Stimulated activated CD8-positive, alpha-beta memory T cell treated with anti-CD3 and anti-CD28 coated beads, Interleukin-15, amount 100 ng/mL, for 4 hours (primary cell): Measurements from ENCODE around the gene MTHFSD.

ENCODE experiments used
- DNase-seq, 2 donors: peaks; one replicate each; pipeline ENCODE4 v3.0.0-alpha.2; 2020; ENCODE audit warnings: low read depth in 2 of 2

Gene MTHFSD

GRCh38 chr16:86550281-86550680, 4.8 kb downstream of the MTHFSD start:
- DNase-seq = no peak

- no peak for DNase-seq
These were observed 5.2 kb downstream of the MTHFSD start for GRCh38 chr16:86549893-86550190.

GRCh38 chr16:86549076-86549892, 5.8 kb downstream of the MTHFSD start:
- DNase-seq = no peak

- DNase-seq = no peak
These were observed 7.7 kb downstream of the MTHFSD start for GRCh38 chr16:86547286-86547685.

- no peak for DNase-seq
These were observed 8.4 kb downstream of the MTHFSD start for GRCh38 chr16:86546638-86547013.

- DNase-seq = no peak
These were observed 8.9 kb downstream of the MTHFSD start for GRCh38 chr16:86545954-86546637.

- DNase-seq = no peak
These were observed 9.6 kb downstream of the MTHFSD start for GRCh38 chr16:86545481-86545880.

GRCh38 chr16:86542756-86543750, 12.0 kb downstream of the MTHFSD start:
- no peak for DNase-seq

- DNase-seq = no peak
These were observed 13.5 kb downstream of the MTHFSD start for GRCh38 chr16:86541560-86541959.

- DNase-seq = no peak
These were observed 14.1 kb downstream of the MTHFSD start for GRCh38 chr16:86540894-86541293.

GRCh38 chr16:86538196-86538780, 16.7 kb downstream of the MTHFSD start:
- no peak for DNase-seq

- DNase-seq = no peak
These were observed 17.5 kb downstream of the MTHFSD start for GRCh38 chr16:86537486-86537885.

- no peak for DNase-seq
These were observed 18.4 kb downstream of the MTHFSD start for GRCh38 chr16:86536621-86537020.

- no peak for DNase-seq
These were observed 20.0 kb downstream of the MTHFSD start for GRCh38 chr16:86534779-86535615.

GRCh38 chr16:86533767-86534351, 21.2 kb downstream of the MTHFSD start:
- no peak for DNase-seq

- DNase-seq = no peak
These were observed 22.0 kb downstream of the MTHFSD start for GRCh38 chr16:86533076-86533475.

- no peak for DNase-seq
These were observed 22.6 kb downstream of the MTHFSD start for GRCh38 chr16:86532526-86532815.

- DNase-seq = no peak
These were observed 23.2 kb downstream of the MTHFSD start for GRCh38 chr16:86531641-86532525.

- no peak for DNase-seq
These were observed 23.9 kb downstream of the MTHFSD start for GRCh38 chr16:86531191-86531545.
